Measurements from ENCODE around the gene ARIH2. TPM values are rescaled to one million over a fixed set of nuclear protein-coding genes. Genes with fewer than 3 reads are reported as not detected.

ARIH2 gene
- total and polyA plus RNA-seq, 2 of the 8 experiments (the other 6 are each of a cell fraction or from before 2014, with no cell fraction given): 72.9 to 136 TPM

DNA sequence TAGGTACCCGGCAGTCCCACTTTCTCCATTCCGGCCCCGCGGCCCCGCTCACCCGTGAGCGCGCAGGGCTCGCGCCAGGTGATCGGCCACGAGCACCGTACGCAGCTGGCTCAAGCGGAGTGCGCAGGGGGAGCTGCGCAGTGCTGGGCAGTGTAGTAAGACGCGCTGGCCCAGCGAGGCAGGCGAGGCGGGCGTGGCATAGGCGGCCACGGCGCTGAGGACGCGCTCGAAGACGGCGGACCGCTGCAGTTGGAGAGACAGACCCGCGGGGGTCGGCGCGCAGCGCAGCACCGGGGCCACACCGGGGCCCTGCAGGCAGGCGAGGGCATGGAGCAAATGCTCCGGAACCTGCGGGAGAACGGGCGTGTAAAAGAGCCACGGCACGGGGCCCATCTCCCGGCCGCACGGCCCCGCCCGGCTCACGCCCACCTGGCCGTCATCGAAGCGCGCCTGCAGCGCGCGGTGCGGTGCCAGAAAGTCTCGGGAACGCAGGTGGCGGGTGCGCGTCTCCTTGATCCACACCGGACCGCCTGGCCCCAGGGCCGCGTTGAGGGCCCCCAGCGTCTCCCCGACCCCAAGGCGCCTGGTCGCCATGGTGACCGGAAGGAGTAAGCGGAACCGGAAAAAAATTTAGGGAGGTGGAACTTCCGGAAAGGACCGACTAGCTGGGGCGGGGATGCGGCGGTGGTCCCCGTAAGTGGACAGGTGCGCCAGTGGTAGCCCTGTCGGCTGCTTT lies 99.5 kb downstream of the ARIH2 start, which contains the start of gene DALRD3 (continued):
- TF ChIP-seq TBP (IDR thresholded peaks at IDR 0.05; ENCODE audit: low read depth, low read length) (no peak), POLR2A (IDR thresholded peaks at IDR 0.05; ENCODE audit: control extremely low read depth in 1 of 2, low read depth in 2 of 2, low read length in 2 of 2) (peak in 1 of 2 experiments; percentile 26; a peak in 1 of 3 replicates), RXRA (IDR thresholded peaks at IDR 0.05; ENCODE audit: insufficient read depth, low read depth, low read length) (no peak), CTBP2 (IDR thresholded peaks at IDR 0.05; ENCODE audit: borderline replicate concordance, insufficient read depth, insufficient read length, low read length) (no peak), KDM1A (IDR thresholded peaks at IDR 0.05; ENCODE audit: borderline replicate concordance, low read length) (no peak), SP4 (IDR thresholded peaks at IDR 0.05; ENCODE audit: low read length) (no peak), CBX5 (IDR thresholded peaks at IDR 0.05; ENCODE audit: low read depth, low read length) (no peak), CREB1 (IDR thresholded peaks at IDR 0.05) (peak; percentile 95), POU5F1 (IDR thresholded peaks at IDR 0.05; ENCODE audit: low read depth, low read length) (no peak), RAD21 (IDR thresholded peaks at IDR 0.05 in 1 of 2, conservative IDR thresholded peaks at IDR 0.05 in 1 of 2; ENCODE audit: low read depth in 2 of 2, low read length in 2 of 2) (no peak), BACH1 (IDR thresholded peaks at IDR 0.05; ENCODE audit: low read length) (peak; percentile 10; the same call in 1 of the 2 replicates), TEAD4 (IDR thresholded peaks at IDR 0.05; ENCODE audit: low read depth, low read length) (no peak), SIX5 (IDR thresholded peaks at IDR 0.05; ENCODE audit: low read depth, low read length) (no peak), SP1 (IDR thresholded peaks at IDR 0.05; ENCODE audit: low read depth, low read length) (no peak), CEBPB (IDR thresholded peaks at IDR 0.05; ENCODE audit: low read depth, low read length) (no peak), TAF1 (IDR thresholded peaks at IDR 0.05; ENCODE audit: low read depth, low read length) (peak; percentile 39; the same call in 1 of the 2 replicates)
- TF ChIP-seq, protein P1, sequence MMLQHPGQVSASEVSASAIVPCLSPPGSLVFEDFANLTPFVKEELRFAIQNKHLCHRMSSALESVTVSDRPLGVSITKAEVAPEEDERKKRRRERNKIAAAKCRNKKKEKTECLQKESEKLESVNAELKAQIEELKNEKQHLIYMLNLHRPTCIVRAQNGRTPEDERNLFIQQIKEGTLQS (IDR thresholded peaks at IDR 0.05; ENCODE audit: insufficient read depth, low read depth, low read length): no peak
- TF ChIP-seq, protein P2, sequence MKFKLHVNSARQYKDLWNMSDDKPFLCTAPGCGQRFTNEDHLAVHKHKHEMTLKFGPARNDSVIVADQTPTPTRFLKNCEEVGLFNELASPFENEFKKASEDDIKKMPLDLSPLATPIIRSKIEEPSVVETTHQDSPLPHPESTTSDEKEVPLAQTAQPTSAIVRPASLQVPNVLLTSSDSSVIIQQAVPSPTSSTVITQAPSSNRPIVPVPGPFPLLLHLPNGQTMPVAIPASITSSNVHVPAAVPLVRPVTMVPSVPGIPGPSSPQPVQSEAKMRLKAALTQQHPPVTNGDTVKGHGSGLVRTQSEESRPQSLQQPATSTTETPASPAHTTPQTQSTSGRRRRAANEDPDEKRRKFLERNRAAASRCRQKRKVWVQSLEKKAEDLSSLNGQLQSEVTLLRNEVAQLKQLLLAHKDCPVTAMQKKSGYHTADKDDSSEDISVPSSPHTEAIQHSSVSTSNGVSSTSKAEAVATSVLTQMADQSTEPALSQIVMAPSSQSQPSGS (IDR thresholded peaks at IDR 0.05; ENCODE audit: low read length): peak; percentile 65; the same call in 1 of the 2 replicates
- TF ChIP-seq, protein P3, sequence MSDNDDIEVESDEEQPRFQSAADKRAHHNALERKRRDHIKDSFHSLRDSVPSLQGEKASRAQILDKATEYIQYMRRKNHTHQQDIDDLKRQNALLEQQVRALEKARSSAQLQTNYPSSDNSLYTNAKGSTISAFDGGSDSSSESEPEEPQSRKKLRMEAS (IDR thresholded peaks at IDR 0.05): peak; percentile 34; the same call in 1 of the 2 replicates
- TF ChIP-seq, protein P4, sequence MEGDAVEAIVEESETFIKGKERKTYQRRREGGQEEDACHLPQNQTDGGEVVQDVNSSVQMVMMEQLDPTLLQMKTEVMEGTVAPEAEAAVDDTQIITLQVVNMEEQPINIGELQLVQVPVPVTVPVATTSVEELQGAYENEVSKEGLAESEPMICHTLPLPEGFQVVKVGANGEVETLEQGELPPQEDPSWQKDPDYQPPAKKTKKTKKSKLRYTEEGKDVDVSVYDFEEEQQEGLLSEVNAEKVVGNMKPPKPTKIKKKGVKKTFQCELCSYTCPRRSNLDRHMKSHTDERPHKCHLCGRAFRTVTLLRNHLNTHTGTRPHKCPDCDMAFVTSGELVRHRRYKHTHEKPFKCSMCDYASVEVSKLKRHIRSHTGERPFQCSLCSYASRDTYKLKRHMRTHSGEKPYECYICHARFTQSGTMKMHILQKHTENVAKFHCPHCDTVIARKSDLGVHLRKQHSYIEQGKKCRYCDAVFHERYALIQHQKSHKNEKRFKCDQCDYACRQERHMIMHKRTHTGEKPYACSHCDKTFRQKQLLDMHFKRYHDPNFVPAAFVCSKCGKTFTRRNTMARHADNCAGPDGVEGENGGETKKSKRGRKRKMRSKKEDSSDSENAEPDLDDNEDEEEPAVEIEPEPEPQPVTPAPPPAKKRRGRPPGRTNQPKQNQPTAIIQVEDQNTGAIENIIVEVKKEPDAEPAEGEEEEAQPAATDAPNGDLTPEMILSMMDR (IDR thresholded peaks at IDR 0.05; ENCODE audit: control extremely low read depth in 1 of 3, insufficient read depth in 1 of 3, low read depth in 1 of 3, low read length in 3 of 3): no peak

Data from H1 (cell line).